Body of pancreas (tissue), 4 donors: ENCODE data around the gene CDKL4. TPM values are rescaled to one million over a fixed set of nuclear protein-coding genes. Genes with fewer than 3 reads are reported as not detected.

Experiments
- ATAC-seq: fragments of 150-250 bp; one replicate; pipeline ENCODE4 v1.9.1; 2016
- DNase-seq, 4 donors: peaks; one replicate each; pipeline ENCODE4 v3.0.0-alpha.2; 2019
- H3K27ac ChIP-seq, 4 donors: fragments of 200-600 bp; sonication (generic); 1 replicate in 3 of 4; 2 replicates in 1 of 4; pipeline versions ENCODE4 v1.5.1 to v1.6.1; 2016 to 2019; ENCODE audit warnings: mild to moderate bottlenecking in 1 of 4, mixed read lengths in 1 of 4, moderate library complexity in 1 of 4
- H3K27me3 ChIP-seq, 2 donors: fragments of 200-600 bp; sonication (generic); one replicate each; pipeline ENCODE4 v1.6.0; 2016; ENCODE audit warnings: mild to moderate bottlenecking in 1 of 2
- H3K36me3 ChIP-seq, 2 donors: fragments of 200-600 bp; sonication (generic); replicated peaks in 1 of 2; 2 replicates each; pipeline ENCODE4 v1.5.1; 2016; ENCODE audit warnings: low read depth in 2 of 2; ENCODE audit not compliant: insufficient read depth in 1 of 2
- H3K4me1 ChIP-seq: fragments of 200-600 bp; sonication (generic); one replicate; pipeline ENCODE4 v1.6.0; 2016
- H3K4me3 ChIP-seq, 2 donors: fragments of 200-600 bp; sonication (generic); 1 replicate in 1 of 2; 2 replicates in 1 of 2; pipeline ENCODE4 v1.5.1; 2016 to 2019
- H3K9me3 ChIP-seq, 3 donors: fragments of 200-600 bp; sonication (generic); 1 replicate in 2 of 3; 2 replicates in 1 of 3; pipeline ENCODE4 v1.5.1; 2016
- POLR2A ChIP-seq, 3 donors: fragments of 450-650 bp; IDR thresholded peaks; one replicate each; pipeline ENCODE4 v1.6.1; 2016; ENCODE audit warnings: antibody characterized with exemption in 3 of 3, mild to moderate bottlenecking in 2 of 3
- WGBS, 2 donors: methylation state at CpG; one replicate each; pipeline ENCODE4 v1.1.5; 2017; 5-methylcytosine and 5-hydroxymethylcytosine counted together
- intact Hi-C: fragments of 100-400 bp; cut with DNase I; formaldehyde crosslinking; loops from one replicate; pipeline ENCODE4 v1.15.1; 2023
- total RNA-seq, 2 donors: library from RNA; depleted of rRNA; stranded (reverse); fragments of >200 nt; gene quantifications; one replicate each; pipeline ENCODE4 v1.1.0, GENCODE V29; 2016
- TF ChIP-seq, protein P1 (sequence below), 7 experiments: fragments of 450-650 bp in 4 of 7; fragments of 200-600 bp in 3 of 7; sonication (generic) in 3 of 7; IDR thresholded peaks; one replicate each; pipeline ENCODE4 v1.5.1; 2016 to 2019; ENCODE audit warnings: antibody characterized with exemption in 7 of 7

The CDKL4 gene
- total RNA-seq, 2 donors from 2014 or later: 0.52 to 0.99 TPM

GRCh38 chr2:39181297-39181696 is 62.5 kb downstream of the CDKL4 start:
- H3K27ac ChIP-seq: no peak overlapping the region
- no peaks in the 10 kb centered on the region for H3K9me3 ChIP-seq
- no peaks in the 10 kb centered on the region for H3K36me3 ChIP-seq
- DNase-seq: no peak
- no peaks in the 10 kb centered on the region for H3K27me3 ChIP-seq
- H3K4me3 ChIP-seq: no peak overlapping the region
- intact Hi-C loops: no loop called here
- no peak for ATAC-seq
- TF ChIP-seq, protein P1, sequence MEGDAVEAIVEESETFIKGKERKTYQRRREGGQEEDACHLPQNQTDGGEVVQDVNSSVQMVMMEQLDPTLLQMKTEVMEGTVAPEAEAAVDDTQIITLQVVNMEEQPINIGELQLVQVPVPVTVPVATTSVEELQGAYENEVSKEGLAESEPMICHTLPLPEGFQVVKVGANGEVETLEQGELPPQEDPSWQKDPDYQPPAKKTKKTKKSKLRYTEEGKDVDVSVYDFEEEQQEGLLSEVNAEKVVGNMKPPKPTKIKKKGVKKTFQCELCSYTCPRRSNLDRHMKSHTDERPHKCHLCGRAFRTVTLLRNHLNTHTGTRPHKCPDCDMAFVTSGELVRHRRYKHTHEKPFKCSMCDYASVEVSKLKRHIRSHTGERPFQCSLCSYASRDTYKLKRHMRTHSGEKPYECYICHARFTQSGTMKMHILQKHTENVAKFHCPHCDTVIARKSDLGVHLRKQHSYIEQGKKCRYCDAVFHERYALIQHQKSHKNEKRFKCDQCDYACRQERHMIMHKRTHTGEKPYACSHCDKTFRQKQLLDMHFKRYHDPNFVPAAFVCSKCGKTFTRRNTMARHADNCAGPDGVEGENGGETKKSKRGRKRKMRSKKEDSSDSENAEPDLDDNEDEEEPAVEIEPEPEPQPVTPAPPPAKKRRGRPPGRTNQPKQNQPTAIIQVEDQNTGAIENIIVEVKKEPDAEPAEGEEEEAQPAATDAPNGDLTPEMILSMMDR (IDR thresholded peaks at IDR 0.05): no peak
- 34 to 39% methylated on average over 2 of the region's 2 CpGs for WGBS, 2 donors
- H3K4me1 ChIP-seq: no peaks in the 10 kb centered on the region

DNA sequence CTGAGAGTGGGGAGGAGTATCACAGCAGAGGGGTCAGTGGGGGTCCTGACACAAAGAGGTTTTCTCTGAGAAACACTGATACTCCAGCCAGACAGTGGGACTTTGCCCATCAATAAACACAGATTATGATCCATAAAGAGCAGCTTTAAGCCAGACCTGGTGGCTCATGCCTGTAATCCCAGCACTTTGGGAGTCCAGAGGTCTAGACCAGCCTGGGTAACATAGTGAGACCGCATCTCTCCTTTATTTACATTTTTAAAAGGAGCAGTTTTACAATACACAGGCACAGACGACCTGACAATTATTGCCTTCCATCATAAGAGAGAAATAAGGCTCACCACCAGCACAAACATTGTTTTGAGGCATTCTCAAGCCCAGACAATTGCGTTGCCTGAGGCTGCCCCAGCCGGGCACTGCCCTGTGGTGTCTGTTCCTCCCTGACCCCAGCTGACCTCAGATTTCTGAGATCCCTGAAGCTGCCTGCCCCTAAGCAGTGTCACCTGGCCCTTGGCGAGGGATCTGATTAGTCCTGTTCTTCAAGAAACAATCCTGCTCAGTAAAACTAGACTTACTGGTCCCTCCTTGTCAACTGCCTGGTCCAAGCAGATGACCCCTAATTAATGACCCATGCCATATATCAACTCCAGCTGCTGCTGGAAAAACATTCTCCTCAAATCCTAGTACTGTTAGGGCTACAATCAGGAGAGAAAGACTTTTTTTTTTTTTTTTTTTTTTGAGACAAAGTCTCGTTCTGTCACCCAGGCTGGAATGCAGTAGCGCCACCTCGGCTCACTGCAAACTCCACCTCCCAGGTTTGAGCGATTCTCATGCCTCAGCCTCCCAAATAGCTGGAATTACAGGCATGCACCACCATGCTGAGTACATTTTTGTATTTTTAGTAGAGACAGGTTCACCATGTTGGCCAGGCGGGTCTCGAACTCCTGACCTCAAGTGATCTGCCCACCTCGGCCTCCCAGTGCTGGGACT is 63.5 kb downstream of the CDKL4 start:
- H3K27ac ChIP-seq: no peak overlapping the region
- H3K9me3 ChIP-seq: no peaks in the 10 kb centered on the region
- DNase-seq (no peak), ATAC-seq (no peak)
- no peak for TF ChIP-seq POLR2A (IDR thresholded peaks at IDR 0.05)
- TF ChIP-seq, protein P1 (IDR thresholded peaks at IDR 0.05): no peak
- no peak overlapping the region for H3K4me3 ChIP-seq
- no peaks in the 10 kb centered on the region for H3K4me1 ChIP-seq
- intact Hi-C loops: no loop called here
- WGBS, 2 donors: 81 to 90% methylated on average over 11 to 12 of the region's 12 CpGs
- H3K27me3 ChIP-seq: no peaks in the 10 kb centered on the region
- H3K36me3 ChIP-seq: no peaks in the 10 kb centered on the region

- intact Hi-C loops: no loop called here
- H3K27me3 ChIP-seq: no peaks in the 10 kb centered on the region
Observed at GRCh38 chr2:39178756-39179155, 65.0 kb downstream of the CDKL4 start.

DNA sequence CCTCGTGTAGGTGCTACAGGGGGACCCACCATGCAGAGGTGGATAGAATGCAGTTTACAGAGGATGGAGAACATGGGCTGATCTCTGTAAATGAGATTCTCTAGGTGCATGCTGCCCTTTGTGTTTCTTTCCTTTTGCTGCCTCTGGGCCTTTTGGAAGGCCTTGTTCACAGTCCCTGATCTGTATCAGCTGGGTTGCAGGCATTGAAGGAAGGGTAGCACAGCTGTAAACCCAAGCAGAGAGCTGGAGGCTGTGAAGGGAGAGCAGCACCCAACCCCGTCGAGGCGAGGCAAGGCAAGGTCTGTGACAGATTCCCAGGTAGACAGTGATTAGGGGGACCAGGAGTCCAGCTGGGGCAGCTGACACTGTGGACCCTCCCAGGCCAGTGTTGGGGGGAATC is 66.8 kb downstream of the CDKL4 start:
- ATAC-seq (no peak), DNase-seq (no peak)
- H3K4me1 ChIP-seq: no peaks in the 10 kb centered on the region
- no peaks in the 10 kb centered on the region for H3K9me3 ChIP-seq
- WGBS, 2 donors: 60 to 86% methylated on average over 1 to 4 of the region's 4 CpGs
- no peak for TF ChIP-seq POLR2A (IDR thresholded peaks at IDR 0.05)
- no peak overlapping the region for H3K27ac ChIP-seq
- H3K27me3 ChIP-seq: no peaks in the 10 kb centered on the region
- H3K4me3 ChIP-seq: no peak overlapping the region
- intact Hi-C loops: no loop called here
- H3K36me3 ChIP-seq: no peaks in the 10 kb centered on the region

More at GRCh38 chr2:39178756-39179155, 65.0 kb downstream of the CDKL4 start:
- ATAC-seq (no peak), DNase-seq (no peak)
- Histone ChIP-seq H3K4me1 (no peaks in the 10 kb centered on the region), H3K27ac (no peak overlapping the region), H3K36me3 (no peaks in the 10 kb centered on the region), H3K4me3 (no peak overlapping the region), H3K9me3 (no peaks in the 10 kb centered on the region)
- 85 to 88% methylated on average over 4 of the region's 4 CpGs for WGBS, 2 donors
- TF ChIP-seq, protein P1 (IDR thresholded peaks at IDR 0.05): no peak
- TF ChIP-seq POLR2A (IDR thresholded peaks at IDR 0.05): no peak

- Histone ChIP-seq H3K36me3 (no peaks in the 10 kb centered on the region), H3K4me3 (no peak overlapping the region), H3K4me1 (no peaks in the 10 kb centered on the region), H3K9me3 (no peaks in the 10 kb centered on the region), H3K27ac (no peak overlapping the region), H3K27me3 (no peaks in the 10 kb centered on the region)
- ATAC-seq: no peak
- intact Hi-C loops: no loop called here
- 64 to 66% methylated on average over 5 of the region's 5 CpGs for WGBS, 2 donors
- TF ChIP-seq, protein P1 (IDR thresholded peaks at IDR 0.05): no peak
- TF ChIP-seq POLR2A (IDR thresholded peaks at IDR 0.05): no peak
- no peak for DNase-seq
Observed at GRCh38 chr2:39175026-39175812, 68.6 kb downstream of the CDKL4 start.
